ENCODE results near the gene STX7. TPM values are rescaled to one million over a fixed set of nuclear protein-coding genes. Genes with fewer than 3 reads are reported as not detected.

STX7 gene
- total RNA-seq, 2 experiments from 2014 or later: 11.8 to 15.1 TPM

DNA sequence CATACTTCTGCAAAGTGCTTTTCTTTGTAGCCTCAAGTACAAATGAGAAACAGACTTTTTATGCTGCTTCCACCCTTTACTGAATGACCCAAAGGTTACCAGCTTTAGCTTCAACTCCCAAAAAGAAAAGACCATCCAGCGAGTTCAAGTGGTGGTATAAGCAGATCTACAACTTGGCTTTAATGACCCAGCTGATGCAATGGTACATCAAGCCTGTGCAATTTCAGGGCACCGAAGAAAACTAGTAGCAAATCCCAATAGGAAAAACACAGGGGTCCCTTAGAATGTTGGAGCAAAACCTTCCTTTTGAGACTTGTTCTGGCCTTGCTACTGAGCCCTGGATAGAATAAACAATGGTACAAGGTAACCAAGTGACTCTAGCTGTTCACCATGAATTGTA is 33.8 kb downstream of the STX7 start:
- peaks cover 12% of the 10 kb centered on the region for H3K4me1 Mint-ChIP-seq (ENCODE audit: low read depth)
- H3K36me3 Mint-ChIP-seq (ENCODE audit: low read depth): no peaks in the 10 kb centered on the region
- ChIA-PET POLR2A (no interaction called here), CTCF (interaction anchor here (2.3 kb wide), 1 partner anchor 199 kb away, joined by 13 read pairs; no protein-coding TSS in a partner anchor)
- TF ChIP-seq, protein P1, sequence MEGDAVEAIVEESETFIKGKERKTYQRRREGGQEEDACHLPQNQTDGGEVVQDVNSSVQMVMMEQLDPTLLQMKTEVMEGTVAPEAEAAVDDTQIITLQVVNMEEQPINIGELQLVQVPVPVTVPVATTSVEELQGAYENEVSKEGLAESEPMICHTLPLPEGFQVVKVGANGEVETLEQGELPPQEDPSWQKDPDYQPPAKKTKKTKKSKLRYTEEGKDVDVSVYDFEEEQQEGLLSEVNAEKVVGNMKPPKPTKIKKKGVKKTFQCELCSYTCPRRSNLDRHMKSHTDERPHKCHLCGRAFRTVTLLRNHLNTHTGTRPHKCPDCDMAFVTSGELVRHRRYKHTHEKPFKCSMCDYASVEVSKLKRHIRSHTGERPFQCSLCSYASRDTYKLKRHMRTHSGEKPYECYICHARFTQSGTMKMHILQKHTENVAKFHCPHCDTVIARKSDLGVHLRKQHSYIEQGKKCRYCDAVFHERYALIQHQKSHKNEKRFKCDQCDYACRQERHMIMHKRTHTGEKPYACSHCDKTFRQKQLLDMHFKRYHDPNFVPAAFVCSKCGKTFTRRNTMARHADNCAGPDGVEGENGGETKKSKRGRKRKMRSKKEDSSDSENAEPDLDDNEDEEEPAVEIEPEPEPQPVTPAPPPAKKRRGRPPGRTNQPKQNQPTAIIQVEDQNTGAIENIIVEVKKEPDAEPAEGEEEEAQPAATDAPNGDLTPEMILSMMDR (IDR thresholded peaks at IDR 0.05): no peak
- no peak for ATAC-seq
- no peak overlapping the region for H3K4me3 Mint-ChIP-seq
- intact Hi-C loops (cut with micrococcal nuclease): no loop called here
- no peak overlapping the region for H3K27ac Mint-ChIP-seq
- H3K27me3 Mint-ChIP-seq: no peaks in the 10 kb centered on the region
- no peak for DNase-seq
- H3K9me3 Mint-ChIP-seq: no peaks in the 10 kb centered on the region

- TF ChIP-seq, protein P1 (IDR thresholded peaks at IDR 0.05): no peak
- DNase-seq (no peak), ATAC-seq (no peak)
- peaks cover 11% of the 10 kb centered on the region for H3K4me1 Mint-ChIP-seq (ENCODE audit: low read depth)
- H3K36me3 Mint-ChIP-seq (ENCODE audit: low read depth): no peaks in the 10 kb centered on the region
- H3K27me3 Mint-ChIP-seq: no peaks in the 10 kb centered on the region
- ChIA-PET CTCF (interaction anchor here (2.3 kb wide), 1 partner anchor 199 kb away, joined by 13 read pairs; no protein-coding TSS in a partner anchor), POLR2A (no interaction called here)
- no peak overlapping the region for H3K4me3 Mint-ChIP-seq
- H3K9me3 Mint-ChIP-seq: no peaks in the 10 kb centered on the region
- no peak overlapping the region for H3K27ac Mint-ChIP-seq
- intact Hi-C loops (cut with micrococcal nuclease): no loop called here
These were observed 34.2 kb downstream of the STX7 start for GRCh38 chr6:132478674-132479073.

DNA sequence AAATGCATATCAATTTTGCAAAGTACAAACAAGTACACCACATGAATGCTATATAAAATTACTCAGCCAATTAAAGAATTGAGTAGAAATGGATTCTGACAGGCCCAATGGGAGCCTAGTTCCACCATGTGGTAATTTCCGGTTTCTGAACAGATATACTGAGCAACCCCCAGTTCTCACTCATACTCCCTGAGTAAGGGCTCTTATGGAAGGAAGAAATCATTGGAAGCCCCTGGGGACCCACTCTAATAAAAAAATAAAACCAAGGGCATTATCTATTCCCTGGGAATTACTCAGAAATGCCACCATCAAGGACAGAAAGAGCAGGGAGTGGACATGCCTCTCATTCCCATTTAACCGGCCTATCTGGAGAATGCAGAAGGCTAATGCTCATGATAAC is 34.6 kb downstream of the STX7 start:
- ATAC-seq: no peak
- no peaks in the 10 kb centered on the region for H3K36me3 Mint-ChIP-seq (ENCODE audit: low read depth)
- H3K9me3 Mint-ChIP-seq: no peaks in the 10 kb centered on the region
- no peak overlapping the region for H3K4me3 Mint-ChIP-seq
- intact Hi-C loops (cut with micrococcal nuclease): no loop called here
- ChIA-PET POLR2A (no interaction called here), CTCF (interaction anchor here (2.3 kb wide), 1 partner anchor 199 kb away, joined by 13 read pairs; no protein-coding TSS in a partner anchor)
- H3K4me1 Mint-ChIP-seq (ENCODE audit: low read depth): peaks cover 11% of the 10 kb centered on the region
- no peak overlapping the region for H3K27ac Mint-ChIP-seq
- H3K27me3 Mint-ChIP-seq: no peaks in the 10 kb centered on the region
- TF ChIP-seq, protein P1 (IDR thresholded peaks at IDR 0.05): no peak
- DNase-seq: no peak

DNA sequence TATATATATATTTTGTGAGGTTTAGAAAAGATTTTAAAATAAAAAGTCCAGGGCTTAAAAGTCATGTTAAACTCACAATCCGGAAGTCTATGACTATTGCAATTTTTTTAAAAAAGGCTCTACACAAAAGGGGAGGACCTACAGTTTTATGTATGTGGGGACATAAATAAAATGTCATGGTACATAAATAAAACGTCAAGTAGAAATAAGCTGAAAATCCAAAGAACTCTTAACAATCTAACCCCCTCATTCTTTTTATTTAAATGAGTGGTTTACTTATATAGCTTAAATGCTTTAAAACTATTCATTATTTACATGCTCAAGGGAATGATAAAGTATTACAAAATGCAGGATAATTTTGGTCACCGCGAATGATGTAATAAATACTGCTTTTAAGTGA is 36.2 kb downstream of the STX7 start:
- H3K36me3 Mint-ChIP-seq (ENCODE audit: low read depth): no peaks in the 10 kb centered on the region
- ChIA-PET CTCF (interaction anchor here (1.7 kb wide), 1 partner anchor 197 kb away, joined by 11 read pairs; no protein-coding TSS in a partner anchor), POLR2A (no interaction called here)
- TF ChIP-seq, protein P1 (IDR thresholded peaks at IDR 0.05): no peak
- no peak for DNase-seq
- H3K4me3 Mint-ChIP-seq: no peak overlapping the region
- no peaks in the 10 kb centered on the region for H3K27me3 Mint-ChIP-seq
- no peak for ATAC-seq
- peaks cover 10% of the 10 kb centered on the region for H3K4me1 Mint-ChIP-seq (ENCODE audit: low read depth)
- no peaks in the 10 kb centered on the region for H3K9me3 Mint-ChIP-seq
- no peak overlapping the region for H3K27ac Mint-ChIP-seq
- intact Hi-C loops (cut with micrococcal nuclease): no loop called here

DNA sequence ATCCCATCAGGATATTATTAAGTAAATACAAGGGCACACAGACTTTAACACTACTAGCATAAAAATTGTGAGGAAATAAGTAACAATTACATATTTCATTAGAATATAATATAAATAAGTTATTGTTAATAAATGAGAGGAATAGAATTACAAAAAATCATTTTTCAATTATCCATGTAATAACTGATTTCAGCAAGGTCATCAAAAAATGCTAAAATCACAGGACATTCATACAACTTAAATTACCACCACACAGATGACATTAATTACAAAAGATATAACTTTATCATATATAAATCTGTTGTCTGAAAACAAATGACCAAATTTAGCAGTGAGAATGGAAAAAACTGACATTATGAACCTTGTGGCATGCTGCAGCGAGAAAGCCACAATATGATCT is 37.0 kb downstream of the STX7 start:
- H3K4me3 Mint-ChIP-seq: no peak overlapping the region
- H3K4me1 Mint-ChIP-seq (ENCODE audit: low read depth): peaks cover 2% of the 10 kb centered on the region
- DNase-seq (no peak), ATAC-seq (no peak)
- H3K27ac Mint-ChIP-seq: no peak overlapping the region
- intact Hi-C loops (cut with micrococcal nuclease): no loop called here
- ChIA-PET CTCF (interaction anchor here (5.7 to 6.2 kb wide), 2 partner anchors 8 to 196 kb away, joined by 25 to 41 read pairs; no protein-coding TSS in a partner anchor), POLR2A (no interaction called here)
- H3K27me3 Mint-ChIP-seq: no peaks in the 10 kb centered on the region
- TF ChIP-seq, protein P1 (IDR thresholded peaks at IDR 0.05): no peak
- H3K9me3 Mint-ChIP-seq: no peaks in the 10 kb centered on the region
- H3K36me3 Mint-ChIP-seq (ENCODE audit: low read depth): peaks cover 2% of the 10 kb centered on the region

All from activated CD8-positive, alpha-beta T cell treated with anti-CD3 and anti-CD28 coated beads for 36 hours (primary cell).